Heart right ventricle (tissue), 16 donors: ENCODE measurements around the gene DNAH14. TPM values are rescaled to one million over a fixed set of nuclear protein-coding genes. Genes with fewer than 3 reads are reported as not detected.

ENCODE experiments used
- ATAC-seq, 8 donors: fragments of 200-7000 bp; cut with Tn5 transposase; one replicate each; pipeline ENCODE4 v1.9.1; 2020; ENCODE audit warnings: mild to moderate bottlenecking in 8 of 8, moderate library complexity in 8 of 8, moderate number of reproducible peaks in 1 of 8
- DNase-seq, 2 donors: peaks; one replicate each; pipeline ENCODE4 v3.0.0-alpha.2; 2020
- H3K27ac ChIP-seq, 10 donors: fragments of 200-600 bp; sonication (generic) in 2 of 10; one replicate each; pipeline versions ENCODE4 v1.5.0 to v1.8.0; 2020 to 2022; ENCODE audit warnings: mild to moderate bottlenecking in 3 of 10
- H3K27me3 ChIP-seq, 7 donors: fragments of 200-600 bp; one replicate each; pipeline ENCODE4 v1.8.0; 2021 to 2022; ENCODE audit warnings: mild to moderate bottlenecking in 2 of 7
- H3K36me3 ChIP-seq, 9 donors: fragments of 200-600 bp; sonication (generic) in 1 of 9; one replicate each; pipeline versions ENCODE4 v1.5.0 to v1.8.0; 2020 to 2022; ENCODE audit warnings: mild to moderate bottlenecking in 2 of 9
- H3K4me1 ChIP-seq, 9 donors: fragments of 200-600 bp; sonication (generic) in 1 of 9; one replicate each; pipeline versions ENCODE4 v1.5.0 to v1.8.0; 2020 to 2022; ENCODE audit warnings: mild to moderate bottlenecking in 4 of 9
- H3K4me3 ChIP-seq, 10 donors: fragments of 200-600 bp; sonication (generic) in 2 of 10; one replicate each; pipeline versions ENCODE4 v1.5.0 to v1.8.0; 2020 to 2022; ENCODE audit warnings: mild to moderate bottlenecking in 7 of 10, moderate library complexity in 2 of 10
- H3K9me3 ChIP-seq, 11 donors: fragments of 200-600 bp in 10 of 11; sonication (generic) in 2 of 11; one replicate each; pipeline versions ENCODE4 v1.5.0 to v1.8.0; 2013 to 2022; ENCODE audit warnings: mild to moderate bottlenecking in 2 of 11, control low read depth in 1 of 11, moderate library complexity in 1 of 11
- WGBS, 2 donors: extraction: QIAGEN DNeasy Blood & Tissue Kit; methylation state at CpG; one replicate each; pipeline ENCODE4 v1.1.7; 2013; ENCODE audit warnings: inconsistent platforms in 1 of 2; 5-methylcytosine and 5-hydroxymethylcytosine counted together
- intact Hi-C, 10 donors: fragments of 100-400 bp; cut with DNase I; formaldehyde crosslinking; loops; one replicate each; pipeline versions ENCODE4 v1.11.1 to v1.14.2; 2022
- polyA plus RNA-seq, 2 donors: library from polyadenylated mRNA; stranded (reverse); fragments of 200-250 nt; gene quantifications; one replicate each; pipeline ENCODE4 v1.2.3, GENCODE V29; 2013
- total RNA-seq, 10 donors: library from RNA; stranded (reverse); fragmentation: NEBNext Ultra II Directional in 3 of 10; extraction: Animal tissue kit (Norgen Biotek cat#: 25700) in 3 of 10; gene quantifications; one replicate each; pipeline versions ENCODE4 v1.2.1 to v1.2.4, GENCODE V29; 2021 to 2023
- TF ChIP-seq, protein P1 (sequence below), 9 donors: fragments of 200-600 bp; sonication (generic) in 2 of 9; IDR thresholded peaks; one replicate each; pipeline versions ENCODE4 v1.5.0 to v1.8.0; 2021 to 2022; ENCODE audit warnings: antibody characterized with exemption in 9 of 9, mild to moderate bottlenecking in 5 of 9, moderate library complexity in 1 of 9
- donor health status: Arrhythmogenic right ventricular cardiomyopathy.
- donor health status: ischemic (EF 13 %, LVEDD 7.1; RV severe dilation, severe dysfunction).
- donor health status: healthy with polysubstance abuse.
- donor health status: DM: no; HTN: yes; CAD: no.
- donor health status: DM: no; HTN: no; CAD: no.
- donor health status: ischemic (EF 25% LVEDD 6.9; RV normal size, moderate dysfunction).
- donor health status: ischemic (EF 25% LVEDD 5.7; RV mildly dilated, moderate dysfunction).
- donor health status: healthy.
- donor health status: DM: yes; HTN: yes; CAD: no.
- donor health status: Ischemic cardiomyopathy.
- donor health status: ischemic (EF 35%, LVEDD 5.7; RV mildly dilated, moderate dysfunction).
- donor health status: nonischemic (EF 11% LVEDD 7.7; RV severe dilation, severe dysfunction).
- donor health status: DM: yes; HTN: yes; CAD: no.
- donor health status: PGD.
- donor health status: ischemic (EF 29% LVEDD 5.4; RV normal size, mild dysfunction).
- donor health status: nonischemic (EF 23%, LVEDD 6.1; RV moderate dilation, normal function).

The DNAH14 gene
- total and polyA plus RNA-seq, 12 donors, result 0.12 to 8.0 (median 2.0) TPM

DNA sequence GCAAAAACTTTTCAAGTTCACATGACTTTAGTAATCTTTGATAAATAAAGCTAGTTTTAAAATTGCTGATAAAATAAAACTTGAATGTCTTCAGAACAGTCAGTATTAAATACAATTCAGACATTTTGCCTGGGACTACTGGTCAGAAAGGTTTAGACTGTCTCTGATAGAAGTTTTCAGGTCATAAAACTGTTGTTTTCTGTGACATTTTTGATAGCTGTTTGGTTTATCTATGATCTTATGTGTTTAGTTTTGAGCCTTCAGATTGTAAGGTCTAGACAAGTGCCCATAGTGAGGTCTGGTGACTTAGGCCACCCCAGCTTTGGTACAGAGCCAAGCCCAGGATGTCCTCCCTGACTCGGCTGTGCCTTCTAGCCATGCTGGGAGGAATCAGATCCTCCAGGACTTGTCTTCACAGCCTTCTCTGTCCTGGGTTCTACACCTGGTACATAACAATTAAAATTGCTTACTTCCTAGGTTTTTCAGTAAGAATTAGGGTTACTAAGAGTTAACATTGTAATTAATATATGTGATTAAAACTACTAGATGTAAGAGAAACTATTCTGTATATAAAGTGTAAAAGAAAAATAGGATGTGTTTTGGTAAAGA is 15.1 kb upstream of the DNAH14 start:
- Histone ChIP-seq H3K27me3 (no peaks in the 10 kb centered on the region), H3K36me3 (no peaks in the 10 kb centered on the region), H3K4me3 (no peak overlapping the region), H3K4me1 (no peaks in the 10 kb centered on the region), H3K27ac (no peak overlapping the region), H3K9me3 (peaks cover 0 to 59% (median 12%) of the 10 kb centered on the region in 11 donors)
- 60 to 63% methylated on average over 1 of the region's 1 CpG for WGBS, 2 donors
- no peak for DNase-seq
- intact Hi-C loops, result loop anchor here in 1 of 10 donors (10.0 kb wide), 1 partner anchor 270 kb away; no protein-coding TSS in a partner anchor
- TF ChIP-seq, protein P1, sequence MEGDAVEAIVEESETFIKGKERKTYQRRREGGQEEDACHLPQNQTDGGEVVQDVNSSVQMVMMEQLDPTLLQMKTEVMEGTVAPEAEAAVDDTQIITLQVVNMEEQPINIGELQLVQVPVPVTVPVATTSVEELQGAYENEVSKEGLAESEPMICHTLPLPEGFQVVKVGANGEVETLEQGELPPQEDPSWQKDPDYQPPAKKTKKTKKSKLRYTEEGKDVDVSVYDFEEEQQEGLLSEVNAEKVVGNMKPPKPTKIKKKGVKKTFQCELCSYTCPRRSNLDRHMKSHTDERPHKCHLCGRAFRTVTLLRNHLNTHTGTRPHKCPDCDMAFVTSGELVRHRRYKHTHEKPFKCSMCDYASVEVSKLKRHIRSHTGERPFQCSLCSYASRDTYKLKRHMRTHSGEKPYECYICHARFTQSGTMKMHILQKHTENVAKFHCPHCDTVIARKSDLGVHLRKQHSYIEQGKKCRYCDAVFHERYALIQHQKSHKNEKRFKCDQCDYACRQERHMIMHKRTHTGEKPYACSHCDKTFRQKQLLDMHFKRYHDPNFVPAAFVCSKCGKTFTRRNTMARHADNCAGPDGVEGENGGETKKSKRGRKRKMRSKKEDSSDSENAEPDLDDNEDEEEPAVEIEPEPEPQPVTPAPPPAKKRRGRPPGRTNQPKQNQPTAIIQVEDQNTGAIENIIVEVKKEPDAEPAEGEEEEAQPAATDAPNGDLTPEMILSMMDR (IDR thresholded peaks at IDR 0.05), result no peak
- no peak for ATAC-seq

DNA sequence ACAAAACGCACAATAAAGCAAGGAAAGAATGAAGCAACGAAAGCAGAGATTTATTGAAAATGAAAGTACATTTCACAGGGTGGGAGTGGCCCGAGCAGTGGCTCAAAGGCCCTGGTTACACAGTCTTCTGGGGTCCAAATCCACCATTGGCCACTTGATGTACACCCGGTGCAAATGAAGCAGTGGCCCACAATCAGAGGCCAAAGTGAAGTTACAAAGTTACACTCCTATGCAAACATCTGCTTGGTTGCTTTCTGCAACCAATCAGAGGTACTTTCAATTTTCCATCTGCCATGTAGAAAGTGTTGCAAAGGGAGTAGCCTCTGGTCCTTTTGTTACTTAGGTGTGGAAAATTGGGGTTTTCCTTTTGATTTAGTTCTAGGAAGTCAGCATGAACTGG is 10.0 kb upstream of the DNAH14 start:
- intact Hi-C loops, result loop anchor here in 1 of 10 donors (10.0 kb wide), 1 partner anchor 275 kb away; no protein-coding TSS in a partner anchor
- Histone ChIP-seq H3K4me3 (no peak overlapping the region), H3K27ac (no peak overlapping the region), H3K36me3 (no peaks in the 10 kb centered on the region), H3K27me3 (peaks cover 0 to 3% (median 0%) of the 10 kb centered on the region in 7 donors), H3K4me1 (no peaks in the 10 kb centered on the region), H3K9me3 (peaks cover 0 to 14% (median 1%) of the 10 kb centered on the region in 11 donors)
- ATAC-seq, result no peak
- no peak for DNase-seq
- WGBS, 2 donors, result 89 to 94% methylated on average over 4 of the region's 4 CpGs
- TF ChIP-seq, protein P1 (IDR thresholded peaks at IDR 0.05), result no peak

- no peak overlapping the region for H3K27ac ChIP-seq
- H3K4me3 ChIP-seq, result no peak overlapping the region
- no peaks in the 10 kb centered on the region for H3K4me1 ChIP-seq
- H3K27me3 ChIP-seq, result peaks cover 0 to 3% (median 0%) of the 10 kb centered on the region in 7 donors
- no peaks in the 10 kb centered on the region for H3K9me3 ChIP-seq
- ATAC-seq (no peak), DNase-seq (no peak)
- H3K36me3 ChIP-seq, result no peaks in the 10 kb centered on the region
- TF ChIP-seq, protein P1 (IDR thresholded peaks at IDR 0.05), result no peak
- intact Hi-C loops, result loop anchor here in 8 of 10 donors (5.0 to 10.0 kb wide), 3 partner anchors 276 to 409 kb away; no protein-coding TSS in a partner anchor
These were observed 8.5 kb upstream of the DNAH14 start for GRCh38 chr1:224920930-224921329.

GRCh38 chr1:224921354-224921753 is 8.1 kb upstream of the DNAH14 start:
- no peaks in the 10 kb centered on the region for H3K9me3 ChIP-seq
- TF ChIP-seq, protein P1 (IDR thresholded peaks at IDR 0.05), result no peak
- 93% methylated on average over 3 of the region's 3 CpGs for WGBS, 2 donors
- peaks cover 0 to 3% (median 0%) of the 10 kb centered on the region in 7 donors for H3K27me3 ChIP-seq
- no peak overlapping the region for H3K27ac ChIP-seq
- DNase-seq (no peak), ATAC-seq (no peak)
- intact Hi-C loops, result loop anchor here in 8 of 10 donors (5.0 to 10.0 kb wide), 3 partner anchors 277 to 409 kb away; no protein-coding TSS in a partner anchor
- no peaks in the 10 kb centered on the region for H3K4me1 ChIP-seq
- H3K4me3 ChIP-seq, result no peak overlapping the region
- no peaks in the 10 kb centered on the region for H3K36me3 ChIP-seq
